DND-41 (cell line): ENCODE measurements around the gene ORC1.

Source experiments
- ATAC-seq: fragments of 200-7000 bp; cut with Tn5 transposase; 3 replicates; pipeline ENCODE4 v1.9.1; 2021; ENCODE audit warnings: low read depth; ENCODE audit not compliant: insufficient read depth
- DNase-seq: peaks from one replicate; pipeline ENCODE4 v3.0.0-alpha.2; 2020
- H2AFZ ChIP-seq: 2 replicates; pipeline ENCODE4 v1.6.0; 2012; ENCODE audit warnings: low read depth, low read length
- H3K27ac ChIP-seq: 2 replicates; pipeline ENCODE4 v1.5.1; 2012; ENCODE audit warnings: low read length, inconsistent platforms
- H3K27me3 ChIP-seq: fragments of 200-600 bp; sonication (generic); 2 replicates; pipeline ENCODE4 v1.6.0; 2012; ENCODE audit warnings: low read length, mild to moderate bottlenecking, inconsistent platforms; ENCODE audit not compliant: insufficient read depth, poor library complexity
- H3K36me3 ChIP-seq: 2 replicates; pipeline ENCODE4 v1.5.1; 2012; ENCODE audit warnings: low read length, inconsistent platforms; ENCODE audit not compliant: insufficient read depth
- H3K4me1 ChIP-seq: 2 replicates; pipeline ENCODE4 v1.5.1; 2012; ENCODE audit warnings: mild to moderate bottlenecking, low read length; ENCODE audit not compliant: insufficient read depth
- H3K4me2 ChIP-seq: 2 replicates; pipeline ENCODE4 v1.6.0; 2012; ENCODE audit warnings: mild to moderate bottlenecking, moderate library complexity, low read length, inconsistent platforms; ENCODE audit not compliant: insufficient read depth
- H3K4me3 ChIP-seq, 2 experiments: fragments of 200-600 bp in 1 of 2; shearing (Covaris generic) in 1 of 2; 2 replicates each; pipeline ENCODE4 v1.5.1; 2012 to 2016; ENCODE audit warnings: inconsistent platforms in 2 of 2, low read length in 2 of 2, mild to moderate bottlenecking in 2 of 2, low read depth in 1 of 2, moderate library complexity in 1 of 2
- H3K79me2 ChIP-seq: 2 replicates; pipeline ENCODE4 v1.6.0; 2012; ENCODE audit warnings: low read length, inconsistent platforms; ENCODE audit not compliant: insufficient read depth
- H3K9ac ChIP-seq: 2 replicates; pipeline ENCODE4 v1.6.0; 2012; ENCODE audit warnings: low read depth, mild to moderate bottlenecking, inconsistent platforms, low read length, moderate library complexity
- H3K9me3 ChIP-seq: 2 replicates; pipeline ENCODE4 v1.5.1; 2012; ENCODE audit warnings: low read length, moderate library complexity, mild to moderate bottlenecking, inconsistent platforms; ENCODE audit not compliant: insufficient read depth, severe bottlenecking
- H4K20me1 ChIP-seq: 2 replicates; pipeline ENCODE4 v1.6.0; 2012; ENCODE audit warnings: low read length; ENCODE audit not compliant: insufficient read depth
- CTCF ChIP-seq: IDR thresholded peaks from 2 replicates; pipeline ENCODE4 v1.5.1; 2012; ENCODE audit warnings: borderline replicate concordance, low read length, moderate library complexity, mild to moderate bottlenecking; ENCODE audit not compliant: poor library complexity, severe bottlenecking; ENCODE audit errors: extremely low read depth
- EZH2 ChIP-seq: IDR thresholded peaks from 3 replicates; pipeline ENCODE4 v1.6.1; 2012; ENCODE audit warnings: borderline replicate concordance, low read depth, mild to moderate bottlenecking, moderate library complexity, low read length, inconsistent platforms; ENCODE audit not compliant: severe bottlenecking

Gene ORC1

GRCh38 chr1:52368383-52369172 lies 35.6 kb downstream of the ORC1 start:
- peaks cover 33% of the 10 kb centered on the region for H3K36me3 ChIP-seq
- DNase-seq (peak; percentile 78), ATAC-seq (peak; percentile 54)
- H3K4me2 ChIP-seq = peak overlapping the region; percentile 78
- no peaks in the 10 kb centered on the region for H3K27me3 ChIP-seq
- 0 out of 2 replicates have a peak, but pooled peaks cover 4% of the 10 kb centered on the region for H4K20me1 ChIP-seq
- no peak overlapping the region for H3K27ac ChIP-seq
- peaks cover 45% of the 10 kb centered on the region for H3K4me1 ChIP-seq
- H2AFZ ChIP-seq = peak overlapping the region; percentile 75
- H3K4me3 ChIP-seq = peak overlapping the region; percentile 22 to 54; a peak in 3 of 4 replicates
- H3K79me2 ChIP-seq = peaks cover 23% of the 10 kb centered on the region
- peak overlapping the region; percentile 46 for H3K9ac ChIP-seq
- no peaks in the 10 kb centered on the region for H3K9me3 ChIP-seq
- TF ChIP-seq EZH2 (no peak), CTCF (peak; percentile 54)

GRCh38 chr1:52367272-52367671 lies 37.0 kb downstream of the ORC1 start:
- no peak for DNase-seq
- Histone ChIP-seq H3K4me2 (0 out of 2 replicates have a peak overlapping the region, but pooled peaks have one; percentile 95), H2AFZ (no peak overlapping the region; the same call in 1 of the 2 replicates), H4K20me1 (peaks cover 8% of the 10 kb centered on the region), H3K4me1 (peaks cover 54% of the 10 kb centered on the region), H3K9ac (no peak overlapping the region), H3K4me3 (no peak overlapping the region), H3K27me3 (no peaks in the 10 kb centered on the region), H3K36me3 (peaks cover 31% of the 10 kb centered on the region), H3K27ac (no peak overlapping the region), H3K79me2 (peaks cover 33% of the 10 kb centered on the region), H3K9me3 (no peaks in the 10 kb centered on the region)
- ATAC-seq = no peak
- TF ChIP-seq EZH2 = no peak
- TF ChIP-seq CTCF = no peak

- Histone ChIP-seq H3K4me2 (peak overlapping the region; percentile 95), H3K79me2 (peaks cover 39% of the 10 kb centered on the region), H3K9me3 (no peaks in the 10 kb centered on the region), H3K27ac (peak overlapping the region; percentile 83), H3K9ac (peak overlapping the region; percentile 90), H3K36me3 (peaks cover 35% of the 10 kb centered on the region), H3K4me3 (peak overlapping the region; percentile 29 to 90; a peak in 3 of 4 replicates), H4K20me1 (peaks cover 13% of the 10 kb centered on the region), H2AFZ (peak overlapping the region; percentile 67), H3K27me3 (no peaks in the 10 kb centered on the region), H3K4me1 (peaks cover 59% of the 10 kb centered on the region)
- DNase-seq (no peak), ATAC-seq (peak; percentile 0; the same call in 1 of the 3 replicates)
- TF ChIP-seq CTCF (no peak), EZH2 (no peak)
Measured at GRCh38 chr1:52366517-52366827, 37.8 kb downstream of the ORC1 start.
